ENCODE results near the gene BICDL2.

DNA sequence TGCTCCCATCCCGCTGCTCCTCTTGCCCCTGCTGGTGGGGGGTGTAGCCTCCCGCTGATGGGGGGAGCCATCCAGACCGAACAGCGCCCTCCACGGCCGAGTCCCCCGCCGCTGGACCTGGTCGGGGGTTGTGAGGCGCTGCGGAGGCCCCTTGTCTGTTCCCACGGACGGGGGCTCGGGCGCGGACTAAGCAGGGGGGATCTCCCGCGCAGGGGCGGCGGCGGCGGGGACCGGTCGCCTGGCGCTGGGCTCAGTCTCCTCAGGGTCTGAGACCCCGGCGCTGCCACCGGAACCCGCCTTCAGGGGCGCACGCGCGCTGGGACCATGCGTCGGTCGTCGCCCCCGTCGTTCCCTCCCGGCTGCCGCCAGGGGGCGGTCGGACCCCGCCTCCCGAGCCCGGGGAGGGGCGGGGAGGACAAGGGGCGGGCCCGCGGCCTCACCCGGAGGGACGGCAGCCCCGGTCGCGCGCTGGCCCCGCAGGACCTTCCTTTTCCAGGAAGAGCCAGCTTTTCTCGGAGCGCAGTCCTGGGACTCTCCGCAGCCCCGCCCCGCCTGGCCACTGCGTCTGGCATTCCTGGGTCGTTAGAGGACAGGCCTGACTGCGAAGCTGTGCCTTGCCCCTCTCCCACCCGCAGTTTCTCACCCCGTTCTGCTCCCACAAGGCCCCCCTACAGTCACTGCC, 22.4 kb upstream of the BICDL2 start:
- peak; percentile 85 for TF ChIP-seq RAD21 (conservative IDR thresholded peaks at IDR 0.05)
- TF ChIP-seq CTCF (IDR thresholded peaks at IDR 0.05; ENCODE audit: poor library complexity, severe bottlenecking) = peak; percentile 97
